ENCODE data around the gene MRAS. TPM values are rescaled to one million over a fixed set of nuclear protein-coding genes. Genes with fewer than 3 reads are reported as not detected.

Gene MRAS
- total RNA-seq, 2 experiments from 2014 or later = 0.69 to 1.0 TPM

DNA sequence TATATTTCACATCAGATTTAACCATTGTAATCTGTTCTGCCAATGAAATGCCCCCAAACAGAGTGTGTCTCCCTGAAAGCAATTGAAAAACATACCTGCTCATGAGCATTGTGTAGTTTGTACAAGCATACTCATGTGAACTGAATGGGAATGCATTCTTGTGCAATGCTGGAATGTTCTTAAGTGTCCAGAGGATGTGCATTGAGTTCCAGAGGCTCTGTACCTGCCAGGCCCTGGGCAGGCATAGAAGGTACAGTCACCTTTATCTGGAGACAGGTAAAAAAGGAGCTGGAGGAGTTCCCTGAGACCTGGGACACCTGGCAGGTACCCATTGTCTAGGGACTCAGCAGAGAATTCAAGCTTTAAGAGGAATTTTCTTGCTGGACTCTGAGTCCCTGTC is 2.8 kb downstream of the MRAS start:
- ATAC-seq (ENCODE audit: low read depth) (no peak), DNase-seq (no peak)
- Mint-ChIP-seq H3K27me3 (peaks cover 58% of the 10 kb centered on the region), H3K4me1 (peaks cover 6% of the 10 kb centered on the region), H3K36me3 (peaks cover 1% of the 10 kb centered on the region), H3K4me3 (no peak overlapping the region), H3K27ac (no peak overlapping the region), H3K9me3 (no peaks in the 10 kb centered on the region)
- POLR2A ChIA-PET = no interaction called here

DNA sequence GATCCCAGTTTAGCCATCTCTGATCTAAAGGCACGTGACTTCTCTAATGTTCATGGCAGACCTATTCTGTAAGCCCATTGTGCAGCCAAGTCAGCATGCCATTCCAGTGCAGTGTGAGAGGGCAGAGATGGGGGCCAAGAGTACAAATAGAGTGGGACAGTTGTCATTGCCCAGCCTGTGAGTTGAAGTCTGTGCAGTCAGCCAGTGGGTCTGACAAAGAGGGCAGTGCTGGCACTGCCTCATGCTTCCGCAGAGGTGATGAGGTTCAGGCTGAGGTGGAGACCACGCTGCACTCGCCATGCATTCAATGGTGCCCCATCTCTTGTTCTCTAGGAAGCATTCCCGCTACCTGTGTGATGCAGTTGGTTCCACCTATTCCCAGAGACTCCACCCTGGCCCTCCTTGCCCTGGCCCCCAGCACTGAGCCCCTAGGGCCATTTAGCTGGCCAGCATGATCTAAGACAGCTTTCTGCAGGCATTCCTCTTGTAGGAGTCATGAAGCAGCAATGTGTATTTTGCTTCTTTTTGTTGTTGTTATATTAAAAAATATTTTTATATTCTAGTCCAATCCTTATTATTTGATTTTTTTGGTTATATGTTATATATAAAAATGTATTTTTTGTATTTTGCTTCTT is 3.7 kb downstream of the MRAS start:
- ATAC-seq (ENCODE audit: low read depth) = no peak

DNA sequence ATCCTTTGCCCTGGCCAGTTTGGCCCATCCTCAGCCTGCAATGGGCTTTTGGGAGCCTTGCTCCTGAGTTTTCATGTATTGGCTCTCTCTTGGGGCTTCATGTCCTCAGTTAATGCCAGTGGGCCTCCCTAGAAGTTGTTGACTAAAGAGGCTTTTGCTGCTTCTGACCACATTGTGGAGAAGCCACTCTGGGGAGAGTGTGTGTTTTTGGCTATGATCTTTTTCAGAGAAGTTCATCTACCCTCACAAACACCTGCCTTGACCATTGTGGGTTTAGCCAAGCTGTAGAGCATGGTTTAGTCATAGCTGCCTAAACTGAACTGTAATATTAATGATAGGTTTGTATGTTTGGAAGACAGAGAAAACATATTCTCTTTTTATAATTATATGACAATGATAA is 6.0 kb downstream of the MRAS start:
- H3K27me3 Mint-ChIP-seq = peaks cover 34% of the 10 kb centered on the region
- DNase-seq = no peak
- no peaks in the 10 kb centered on the region for H3K4me1 Mint-ChIP-seq
- POLR2A ChIA-PET = no interaction called here
- no peaks in the 10 kb centered on the region for H3K9me3 Mint-ChIP-seq
- no peak for ATAC-seq (ENCODE audit: low read depth)
- no peak overlapping the region for H3K4me3 Mint-ChIP-seq
- H3K27ac Mint-ChIP-seq = no peak overlapping the region
- no peaks in the 10 kb centered on the region for H3K36me3 Mint-ChIP-seq

More for the DNA sequence above, 3.7 kb downstream of the MRAS start:
- peaks cover 49% of the 10 kb centered on the region for H3K27me3 Mint-ChIP-seq
- peaks cover 6% of the 10 kb centered on the region for H3K4me1 Mint-ChIP-seq
- H3K27ac Mint-ChIP-seq = no peak overlapping the region
- POLR2A ChIA-PET = no interaction called here
- H3K4me3 Mint-ChIP-seq = no peak overlapping the region
- H3K36me3 Mint-ChIP-seq = peaks cover 1% of the 10 kb centered on the region
- DNase-seq = no peak
- H3K9me3 Mint-ChIP-seq = no peaks in the 10 kb centered on the region

DNA sequence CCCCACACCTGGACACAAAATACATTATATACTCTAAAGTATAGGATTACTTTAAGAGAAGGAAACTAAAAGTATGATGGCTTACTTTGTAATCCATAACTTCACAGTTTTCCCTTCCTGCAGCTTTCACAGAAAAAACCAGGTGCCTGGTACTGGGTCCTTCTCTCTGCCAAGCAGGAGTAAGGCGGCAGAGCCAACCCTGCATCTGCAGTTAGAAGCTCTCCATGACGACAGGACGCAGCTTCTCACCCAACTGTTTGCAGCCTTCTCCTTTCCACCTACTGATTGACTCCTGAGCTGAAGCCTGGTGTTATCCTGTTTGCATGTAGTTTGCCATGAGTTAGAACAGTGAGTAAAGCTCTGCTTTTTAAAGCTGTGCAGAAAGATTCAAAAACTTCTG is 6.7 kb downstream of the MRAS start:
- Mint-ChIP-seq H3K36me3 (no peaks in the 10 kb centered on the region), H3K4me1 (no peaks in the 10 kb centered on the region), H3K27ac (no peak overlapping the region), H3K9me3 (no peaks in the 10 kb centered on the region), H3K4me3 (no peak overlapping the region), H3K27me3 (peaks cover 27% of the 10 kb centered on the region)
- DNase-seq (no peak), ATAC-seq (ENCODE audit: low read depth) (no peak)
- POLR2A ChIA-PET = no interaction called here

DNA sequence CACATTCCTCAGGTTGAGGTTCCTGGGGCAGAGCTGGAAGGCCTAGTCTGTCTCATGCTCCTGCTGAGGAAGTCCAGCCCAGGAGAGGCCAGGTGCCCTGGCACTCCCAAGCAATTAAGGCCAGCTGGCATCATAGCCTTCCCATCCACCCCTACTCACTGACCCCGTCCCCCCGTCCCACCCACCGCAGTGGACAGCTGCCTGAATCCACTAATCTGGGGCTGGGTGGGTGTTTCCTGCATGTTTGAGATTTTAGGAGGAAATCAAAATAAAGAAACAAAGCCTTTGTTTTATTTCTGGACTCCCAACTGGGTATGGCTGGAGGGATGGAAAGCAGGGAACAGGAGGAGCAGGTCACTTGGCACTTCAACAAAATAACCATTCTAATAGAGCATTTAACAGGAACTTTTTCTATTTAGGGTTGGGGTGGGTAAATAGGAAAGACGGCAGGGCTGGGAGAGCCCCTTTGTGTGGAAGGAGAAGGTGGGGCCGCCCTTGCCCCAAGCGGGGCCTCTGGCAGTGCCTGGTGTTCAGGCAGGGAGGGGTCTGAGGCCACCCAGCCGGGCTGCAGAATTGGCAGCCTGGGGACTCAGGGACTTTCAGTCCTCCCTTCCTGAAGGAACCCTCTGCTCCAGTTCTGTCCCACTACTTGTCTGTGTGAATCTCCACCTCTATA is 8.5 kb downstream of the MRAS start:
- Mint-ChIP-seq H3K4me3 (no peak overlapping the region), H3K27ac (no peak overlapping the region), H3K4me1 (no peaks in the 10 kb centered on the region), H3K36me3 (no peaks in the 10 kb centered on the region), H3K9me3 (no peaks in the 10 kb centered on the region), H3K27me3 (peaks cover 13% of the 10 kb centered on the region)
- ATAC-seq (ENCODE audit: low read depth) (no peak), DNase-seq (no peak)
- POLR2A ChIA-PET = no interaction called here

- Mint-ChIP-seq H3K9me3 (no peaks in the 10 kb centered on the region), H3K27ac (no peak overlapping the region)
Measured at GRCh38 chr3:138359148-138359918, 11.0 kb downstream of the MRAS start.

GRCh38 chr3:138359919-138360868 is 11.8 kb downstream of the MRAS start:
- ATAC-seq (ENCODE audit: low read depth) (no peak), DNase-seq (no peak)
- Mint-ChIP-seq H3K4me1 (no peaks in the 10 kb centered on the region), H3K4me3 (no peak overlapping the region), H3K27me3 (peaks cover 4% of the 10 kb centered on the region), H3K36me3 (no peaks in the 10 kb centered on the region), H3K27ac (no peak overlapping the region), H3K9me3 (no peaks in the 10 kb centered on the region)
- POLR2A ChIA-PET = no interaction called here

More at GRCh38 chr3:138359148-138359918, 11.0 kb downstream of the MRAS start:
- H3K27me3 Mint-ChIP-seq = peaks cover 4% of the 10 kb centered on the region
- no peak overlapping the region for H3K4me3 Mint-ChIP-seq
- no peaks in the 10 kb centered on the region for H3K4me1 Mint-ChIP-seq
- no peaks in the 10 kb centered on the region for H3K36me3 Mint-ChIP-seq
- ATAC-seq (ENCODE audit: low read depth) (no peak), DNase-seq (no peak)
- POLR2A ChIA-PET = no interaction called here

DNA sequence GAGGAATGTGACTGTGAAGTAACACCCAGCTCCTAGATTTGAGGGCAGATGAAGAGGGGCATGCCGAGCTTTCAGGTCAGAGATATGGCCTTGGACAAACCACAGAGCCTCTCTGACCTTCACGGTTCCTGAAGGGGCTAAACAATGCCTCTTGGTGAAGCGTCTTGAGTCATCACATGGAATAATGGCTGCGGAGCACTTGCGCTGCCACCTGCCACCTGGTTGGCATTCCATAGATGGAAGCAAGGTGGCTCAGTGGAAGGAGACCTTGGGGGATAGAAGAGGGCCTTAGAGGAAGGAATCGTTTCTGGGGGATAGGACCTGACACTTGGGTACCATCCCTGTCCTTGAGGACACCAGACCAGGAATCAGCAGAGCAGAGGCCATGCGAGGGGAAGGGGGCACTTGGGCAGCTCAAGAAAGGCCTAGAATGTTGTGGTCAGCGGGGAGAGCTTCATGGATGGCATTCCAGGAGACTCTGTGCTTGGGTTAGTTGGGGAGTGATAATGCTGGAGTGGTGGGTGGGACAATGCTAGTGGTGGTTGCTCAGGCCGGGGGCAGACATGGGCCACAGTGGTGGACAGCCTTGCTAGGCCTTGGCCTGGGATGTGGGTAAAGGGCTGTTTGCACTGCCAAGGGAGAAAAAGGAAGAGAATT is 12.6 kb downstream of the MRAS start:
- no peak for ATAC-seq (ENCODE audit: low read depth)
- Mint-ChIP-seq H3K4me3 (no peak overlapping the region), H3K4me1 (no peaks in the 10 kb centered on the region), H3K36me3 (no peaks in the 10 kb centered on the region), H3K27ac (no peak overlapping the region), H3K9me3 (no peaks in the 10 kb centered on the region), H3K27me3 (peaks cover 2% of the 10 kb centered on the region)
- POLR2A ChIA-PET = no interaction called here
- no peak for DNase-seq

DNA sequence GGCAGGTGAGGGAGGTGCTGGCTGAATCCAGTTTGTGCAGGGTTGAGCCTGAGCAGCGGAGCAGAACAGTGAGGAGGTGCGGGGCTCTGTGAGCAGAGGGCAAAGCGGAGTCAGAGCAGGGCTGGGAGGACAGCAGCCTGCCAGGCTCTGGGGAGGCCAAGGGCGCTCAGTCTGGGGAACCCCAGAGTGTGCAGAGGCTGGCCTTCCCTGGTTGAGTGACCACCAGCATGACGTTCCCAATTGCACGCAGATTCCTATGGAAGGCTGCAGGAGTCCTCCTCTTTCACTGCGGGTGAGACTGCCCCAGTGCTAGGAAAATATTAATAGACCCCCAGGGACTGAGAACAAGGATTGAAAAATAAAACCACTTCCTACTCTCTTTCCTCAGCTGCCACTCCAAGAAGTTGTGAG is 13.2 kb downstream of the MRAS start:
- H3K4me1 Mint-ChIP-seq = no peaks in the 10 kb centered on the region

DNA sequence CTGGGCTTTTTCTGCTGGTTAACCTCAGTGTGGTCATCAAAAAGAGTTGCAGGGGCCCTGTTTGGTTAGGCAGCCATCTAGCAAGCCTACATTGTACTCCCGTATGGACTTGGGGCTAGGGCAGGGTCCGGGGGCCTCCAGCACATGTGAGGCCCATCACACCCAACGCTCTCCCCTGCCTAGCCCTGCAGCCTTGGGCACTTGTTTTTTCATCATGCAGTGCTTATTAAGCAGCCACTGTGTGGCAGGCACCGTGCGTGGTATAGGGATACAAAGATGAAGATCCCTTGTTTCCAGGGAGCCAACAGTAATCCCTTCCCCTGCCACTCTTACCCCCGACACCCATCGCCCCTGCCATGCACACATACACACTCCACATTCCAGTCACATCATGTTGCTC is 14.2 kb downstream of the MRAS start:
- no peaks in the 10 kb centered on the region for H3K36me3 Mint-ChIP-seq
- H3K27me3 Mint-ChIP-seq = peaks cover 4% of the 10 kb centered on the region
- POLR2A ChIA-PET = no interaction called here
- no peak overlapping the region for H3K4me3 Mint-ChIP-seq
- H3K9me3 Mint-ChIP-seq = no peaks in the 10 kb centered on the region
- no peaks in the 10 kb centered on the region for H3K4me1 Mint-ChIP-seq
- ATAC-seq (ENCODE audit: low read depth) (no peak), DNase-seq (no peak)
- no peak overlapping the region for H3K27ac Mint-ChIP-seq

More for the DNA sequence above, 13.2 kb downstream of the MRAS start:
- Mint-ChIP-seq H3K27ac (no peak overlapping the region), H3K9me3 (no peaks in the 10 kb centered on the region), H3K4me3 (no peak overlapping the region), H3K36me3 (no peaks in the 10 kb centered on the region), H3K27me3 (peaks cover 2% of the 10 kb centered on the region)
- DNase-seq = no peak
- ATAC-seq (ENCODE audit: low read depth) = no peak
- POLR2A ChIA-PET = no interaction called here

GRCh38 chr3:138363322-138363721 is 14.9 kb downstream of the MRAS start:
- Mint-ChIP-seq H3K36me3 (no peaks in the 10 kb centered on the region), H3K27ac (no peak overlapping the region), H3K4me3 (no peak overlapping the region), H3K4me1 (no peaks in the 10 kb centered on the region), H3K27me3 (peaks cover 4% of the 10 kb centered on the region), H3K9me3 (no peaks in the 10 kb centered on the region)
- ATAC-seq (ENCODE audit: low read depth) = no peak
- DNase-seq = no peak
- POLR2A ChIA-PET = no interaction called here

DNA sequence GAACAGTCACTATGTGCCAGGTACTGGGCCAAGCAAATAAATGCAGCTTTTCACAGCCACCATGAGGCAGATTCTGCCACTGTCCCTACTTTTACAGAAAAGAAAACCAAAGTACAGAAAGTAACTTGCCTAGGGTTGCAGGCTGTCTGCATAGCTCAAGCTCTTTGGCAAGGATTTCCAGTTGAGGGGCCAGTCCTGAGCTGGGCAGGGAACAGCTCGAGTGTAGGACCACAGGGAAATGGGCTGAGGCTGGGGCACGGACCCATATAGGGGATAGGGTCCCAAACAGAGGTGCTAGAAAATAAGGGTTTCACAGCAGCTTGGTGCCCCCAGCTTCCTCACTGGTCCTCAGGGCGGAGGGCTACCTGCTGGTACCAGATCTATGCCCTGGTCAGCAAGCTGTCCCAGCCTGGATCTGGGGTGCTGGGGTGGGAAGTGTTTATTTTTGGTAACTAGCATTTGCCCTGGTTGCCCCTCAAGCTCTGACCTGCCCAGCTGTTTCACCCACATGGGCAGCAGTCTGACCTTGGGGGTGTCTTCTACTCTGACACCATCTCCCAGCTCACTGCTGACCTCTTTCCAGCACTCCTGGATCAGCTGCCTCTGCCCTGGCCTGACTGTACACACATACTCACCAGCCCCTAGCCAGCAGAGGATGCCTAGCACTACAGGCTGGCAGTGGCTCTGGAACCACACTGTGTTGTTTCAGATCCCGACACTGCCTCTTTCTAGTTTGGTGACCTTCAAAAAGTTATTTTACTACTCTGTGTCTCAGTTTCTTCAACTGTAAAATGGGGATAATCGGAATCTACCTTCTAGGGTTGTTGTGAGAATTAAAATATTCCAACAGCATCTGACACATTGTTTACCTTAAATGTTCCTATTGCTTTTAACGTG is 16.2 kb downstream of the MRAS start:
- Mint-ChIP-seq H3K9me3 (no peaks in the 10 kb centered on the region), H3K4me3 (no peak overlapping the region), H3K4me1 (no peaks in the 10 kb centered on the region), H3K36me3 (no peaks in the 10 kb centered on the region), H3K27me3 (peaks cover 4% of the 10 kb centered on the region), H3K27ac (no peak overlapping the region)
- POLR2A ChIA-PET = no interaction called here
- no peak for DNase-seq
- no peak for ATAC-seq (ENCODE audit: low read depth)

Data from activated naive CD8-positive, alpha-beta T cell treated with anti-CD3 and anti-CD28 coated beads, Interleukin-2, amount 10 ng/mL, durations not matched to agents 7 days and 5 days (primary cell).